NCI-H2171 treated with DMSO at 0.1 percent for 48 hours (cell line): Measurements from ENCODE around the gene A4GALT.
A peak's percentile ranks its signal among the peaks of the same experiment; 100 is the strongest.
"Not testable (repeated sequence)": the region's sequence is repeated elsewhere in the genome, so short reads cannot be mapped to it uniquely, and the experiment has no call there.

Source experiments
- DNase-seq: peaks from one replicate; lab custom pipeline; 2025; lab: John Stamatoyannopoulos, UW

A4GALT gene

DNA sequence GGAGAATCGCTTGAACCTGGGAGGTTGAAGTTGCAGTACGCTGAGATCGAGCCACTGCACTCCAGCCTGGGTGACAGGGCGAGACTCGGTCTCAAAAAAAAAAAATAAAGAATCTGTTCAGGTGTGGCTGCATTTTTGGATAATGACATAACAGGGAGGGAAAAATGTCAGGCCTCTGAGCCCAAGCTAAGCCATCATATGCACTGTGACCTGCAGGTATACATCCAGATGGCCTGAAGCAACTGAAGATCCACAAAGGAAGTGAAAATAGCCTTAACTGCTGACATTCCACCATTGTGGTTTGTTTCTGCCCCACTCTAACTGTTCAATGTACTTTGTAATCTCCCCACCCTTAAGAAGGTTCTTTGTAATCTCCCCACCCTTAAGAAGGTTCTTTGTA, 19.6 kb upstream of the A4GALT start:
- not testable (repeated sequence) for DNase-seq

DNA sequence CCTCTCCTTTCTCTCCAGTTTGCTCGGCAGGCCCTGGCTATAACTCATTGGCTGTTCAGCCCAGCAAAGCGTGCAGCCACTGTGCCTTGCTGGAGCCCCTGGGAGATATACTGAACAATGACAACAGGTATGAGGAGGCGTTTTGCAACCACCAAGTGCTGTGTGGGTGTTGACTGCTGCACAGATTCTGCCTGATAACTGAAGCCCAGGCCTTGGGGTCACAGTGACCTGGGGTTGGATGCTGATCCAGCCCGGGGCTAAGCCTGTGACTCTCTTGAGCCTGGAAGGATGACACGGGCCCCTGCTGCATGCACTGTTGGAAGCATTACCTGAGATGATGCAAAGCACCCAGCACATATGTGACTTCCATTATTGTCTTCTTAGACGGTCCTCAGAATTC, 13.7 kb upstream of the A4GALT start:
- DNase-seq, result no peak

DNA sequence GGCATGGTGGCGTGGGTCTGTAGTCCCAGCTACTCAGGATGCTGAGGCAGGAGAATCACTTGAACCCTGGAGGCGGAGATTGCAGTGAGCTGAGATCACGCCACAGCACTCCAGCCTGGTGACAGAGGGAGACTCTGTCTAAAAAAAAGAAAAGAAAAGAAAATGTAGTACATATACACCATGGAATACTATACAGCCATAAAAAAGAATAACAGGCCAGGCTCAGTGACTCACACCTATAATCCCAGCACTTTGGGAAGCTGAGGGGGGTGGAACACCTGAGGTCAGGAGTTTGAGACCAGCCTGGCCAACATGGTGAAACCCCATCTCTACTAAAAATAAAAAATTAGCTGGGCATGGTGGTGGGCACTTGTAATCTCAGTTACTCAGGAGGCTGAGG, 12.7 kb upstream of the A4GALT start:
- DNase-seq, result not testable (repeated sequence)

DNA sequence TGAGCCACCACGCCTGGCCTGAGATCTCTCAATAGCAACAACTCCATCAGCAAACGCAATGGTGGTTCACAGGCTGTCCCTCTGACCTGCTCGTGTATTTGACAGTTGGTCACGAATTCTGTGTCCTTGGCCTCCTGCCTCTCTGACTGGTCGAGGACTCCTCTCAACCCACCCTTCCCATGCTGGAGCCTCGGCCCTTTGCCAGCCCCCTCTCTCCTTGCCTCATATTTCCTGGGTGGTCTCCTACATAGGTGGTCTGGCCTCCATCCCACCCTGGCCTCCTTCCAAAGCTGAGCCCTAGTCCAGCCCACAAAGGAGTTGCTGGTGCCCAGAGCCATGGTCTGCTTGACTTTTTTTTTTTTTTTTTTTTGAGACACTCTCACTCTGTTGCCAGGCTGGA, 11.4 kb upstream of the A4GALT start:
- DNase-seq, result no peak

DNA sequence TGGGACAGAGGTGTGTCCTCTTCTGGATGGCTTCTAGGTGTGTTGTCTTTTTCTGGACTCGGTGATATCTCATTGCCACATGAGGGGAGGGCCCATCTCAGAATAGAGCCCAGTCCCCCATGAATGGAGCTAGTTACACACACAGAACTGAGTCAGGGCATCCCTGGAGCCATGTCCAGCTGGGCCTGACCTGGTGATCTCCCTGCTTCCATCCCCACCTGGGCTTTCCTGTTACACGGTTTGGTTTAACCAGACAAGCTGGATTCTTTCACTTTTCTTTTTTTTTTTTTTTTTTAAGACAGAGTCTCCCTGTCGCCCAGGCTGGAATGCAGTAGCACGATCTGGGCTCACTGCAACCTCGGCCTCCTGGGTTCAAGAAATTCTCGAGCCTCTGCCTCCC, 6.1 kb upstream of the A4GALT start:
- DNase-seq, result no peak

- no peak for DNase-seq
These were observed 5.1 kb upstream of the A4GALT start for GRCh38 chr22:42725606-42726355.

- DNase-seq, result no peak
These were observed 3.4 kb upstream of the A4GALT start for GRCh38 chr22:42724062-42724461.

- DNase-seq, result no peak
These were observed 370 bp upstream of the A4GALT start for GRCh38 chr22:42721045-42721434.

DNA sequence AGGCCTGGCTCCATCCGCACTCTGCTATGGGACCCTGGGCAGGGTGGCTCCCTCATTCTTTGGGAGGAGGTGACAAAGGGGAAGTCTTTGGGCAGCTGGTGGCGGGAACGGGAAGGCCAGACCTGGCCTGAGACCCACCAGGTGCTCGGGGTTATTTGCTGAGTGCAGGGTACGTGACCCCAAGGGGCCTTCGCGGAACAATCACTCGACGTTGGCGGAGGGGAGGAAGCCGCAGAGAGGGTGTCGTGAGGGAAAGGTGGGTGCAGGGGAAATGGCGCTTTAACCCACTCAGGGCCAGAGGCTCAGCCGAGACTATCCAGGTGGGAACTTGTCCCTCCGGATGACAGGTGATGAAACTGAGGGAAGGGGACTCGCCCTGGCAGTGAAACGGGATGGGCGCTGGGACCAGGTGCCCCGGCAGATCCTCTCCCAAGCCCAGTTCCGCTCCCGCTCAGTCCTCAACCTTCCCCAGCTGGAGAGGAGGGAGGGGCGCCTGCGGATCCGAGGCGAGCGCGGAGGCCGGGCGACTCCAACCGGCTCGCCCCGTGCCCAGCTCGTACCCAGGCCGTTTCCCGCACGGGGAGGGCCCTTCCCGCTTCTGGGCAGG, 911 bp downstream of the A4GALT start:
- no peak for DNase-seq

- no peak for DNase-seq
These were observed 1.5 kb downstream of the A4GALT start for GRCh38 chr22:42719133-42719532.

DNA sequence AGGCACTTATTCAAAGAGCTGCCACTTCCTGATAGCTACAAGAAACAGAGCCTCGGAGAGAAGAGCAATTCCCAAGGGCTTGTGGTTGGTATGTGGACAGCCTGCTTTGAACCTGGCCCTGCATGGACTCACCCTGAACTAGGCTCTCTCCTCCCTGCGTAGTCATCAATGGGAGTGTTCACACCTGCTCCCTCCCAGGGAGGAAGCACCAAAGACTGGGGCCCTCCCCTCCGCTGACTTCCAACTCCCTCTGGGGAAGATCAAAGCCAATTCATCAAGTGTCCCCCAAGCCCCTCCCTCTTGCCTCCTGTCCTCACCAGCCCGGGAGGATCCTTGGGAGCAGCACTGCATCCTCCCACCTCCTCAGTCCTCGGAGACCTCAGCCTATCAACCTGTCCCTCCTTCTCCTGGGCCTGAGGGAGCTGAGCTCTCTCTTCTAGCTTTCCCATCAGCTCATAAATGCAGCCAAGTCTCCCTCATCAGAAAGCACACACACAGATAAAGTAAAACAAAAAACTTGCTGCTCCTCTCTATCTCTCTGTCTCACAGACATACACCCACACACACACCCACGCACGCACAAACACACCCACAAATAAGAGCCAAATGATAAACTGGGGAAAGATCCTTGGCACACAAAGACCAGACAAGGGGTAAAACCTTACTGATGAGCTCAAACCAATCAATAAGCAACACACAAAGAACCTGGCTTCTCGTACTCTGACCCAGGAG, 3.3 kb downstream of the A4GALT start:
- peak; percentile 87 for DNase-seq

GRCh38 chr22:42716649-42717127, 4.0 kb downstream of the A4GALT start:
- DNase-seq, result peak; percentile 60

DNA sequence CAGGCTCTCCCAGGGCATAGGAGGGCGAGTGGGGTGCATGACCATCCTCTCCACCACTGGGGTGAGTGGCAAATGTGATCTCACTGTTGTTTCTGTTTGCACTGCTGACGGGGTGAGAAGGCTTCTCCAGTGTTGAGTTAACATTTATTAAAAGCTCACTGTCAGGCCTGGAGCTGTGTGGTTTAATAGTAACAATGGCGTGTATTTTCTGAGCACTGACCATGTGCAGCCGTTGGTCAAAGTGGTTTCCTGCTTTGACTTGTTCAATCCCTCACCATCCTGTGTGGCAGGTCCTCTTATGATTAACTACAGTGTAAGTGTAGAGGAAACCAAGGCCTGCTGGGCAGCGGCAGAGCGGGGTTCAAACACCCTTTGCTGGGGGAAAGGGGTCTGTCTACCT, 4.4 kb downstream of the A4GALT start:
- no peak for DNase-seq

DNA sequence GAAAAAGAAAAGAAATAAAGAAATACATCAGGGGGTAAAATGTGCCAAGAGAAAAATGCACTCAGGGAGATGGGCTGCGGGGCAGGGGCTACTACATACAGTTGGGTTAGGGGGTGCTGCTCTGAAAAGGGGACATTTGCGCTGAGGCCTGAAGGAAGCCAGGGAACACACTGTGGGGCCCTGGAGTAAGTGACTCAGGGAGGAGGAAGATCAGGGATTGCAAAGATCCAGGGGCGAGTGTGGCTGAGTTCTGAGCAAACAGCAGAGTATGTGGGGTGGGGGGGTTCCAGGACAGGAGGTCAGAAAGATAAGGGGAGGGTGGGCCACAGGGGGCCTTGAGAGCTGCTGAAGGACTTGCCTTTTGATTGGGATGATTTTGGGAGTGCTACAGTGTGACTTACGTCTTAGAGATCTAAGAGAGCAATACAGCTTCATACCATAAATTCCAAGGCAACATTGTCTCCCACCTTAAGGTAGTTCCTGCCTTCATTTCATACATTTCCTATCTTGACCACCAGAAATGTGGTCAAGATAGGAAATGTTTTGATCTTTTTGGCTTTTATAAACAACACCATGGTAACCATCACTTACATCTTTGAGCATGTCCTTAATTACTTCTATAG, 5.8 kb downstream of the A4GALT start:
- DNase-seq, result no peak

DNA sequence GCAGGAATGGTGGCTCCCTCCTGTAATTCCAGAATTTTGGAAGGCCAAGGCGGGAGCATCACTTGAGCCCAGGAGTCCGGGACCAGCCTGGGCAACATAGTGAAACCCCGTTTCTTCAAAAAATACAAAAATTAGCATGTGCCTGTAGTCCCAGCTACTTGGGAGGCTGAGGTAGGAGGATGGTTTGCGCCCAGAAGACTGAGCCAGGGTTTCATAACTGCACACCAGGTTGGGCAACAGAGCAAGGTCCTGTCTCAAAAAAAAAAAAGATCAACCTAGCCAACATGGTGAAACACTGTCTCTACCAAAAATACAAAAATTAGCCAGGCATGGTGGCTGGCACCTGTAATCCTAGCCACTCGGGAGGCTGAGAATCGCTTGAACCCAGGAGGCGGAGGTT, 6.4 kb downstream of the A4GALT start:
- DNase-seq, result no peak

GRCh38 chr22:42711895-42712837, 8.5 kb downstream of the A4GALT start:
- no peak for DNase-seq

DNA sequence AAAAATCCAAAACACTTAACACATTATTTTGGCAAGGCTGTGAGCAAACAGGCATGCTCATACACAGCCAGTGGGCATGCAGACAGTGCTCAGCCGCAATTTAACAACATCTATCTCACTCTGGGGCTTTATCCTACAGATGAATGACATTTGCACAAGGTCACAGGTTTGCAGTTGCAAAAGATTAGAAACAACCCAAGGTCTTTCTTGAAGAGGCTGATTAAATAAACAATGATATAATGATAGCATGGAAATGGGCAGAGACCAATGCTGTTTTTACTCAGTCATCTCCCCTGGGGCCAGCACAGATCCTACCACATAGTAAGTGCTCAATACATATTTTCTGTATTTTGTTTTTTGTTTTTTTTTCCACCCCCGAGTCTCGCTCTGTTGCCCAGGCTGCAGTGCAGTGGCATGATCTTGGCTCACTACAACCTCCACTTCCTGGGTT, 9.4 kb downstream of the A4GALT start:
- DNase-seq, result no peak

DNA sequence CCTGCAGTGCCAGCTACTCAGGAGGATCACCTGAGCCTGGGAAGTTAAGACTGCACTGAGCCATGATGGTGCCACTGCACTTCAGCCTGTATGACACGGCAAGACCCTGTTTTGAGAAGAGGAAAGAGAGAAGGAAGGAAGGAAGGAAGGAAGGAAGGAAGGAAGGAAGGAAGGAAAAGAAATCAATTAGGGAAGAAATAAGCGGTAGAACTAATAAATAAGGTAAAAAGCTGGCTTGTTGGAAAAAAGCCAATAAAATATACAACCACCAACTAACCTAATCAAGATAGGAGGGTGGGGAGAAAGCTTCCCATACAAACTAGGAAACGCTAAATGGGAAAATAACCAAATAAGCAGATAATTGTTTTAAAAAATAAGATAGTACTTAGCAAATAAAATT, 12.3 kb downstream of the A4GALT start:
- DNase-seq, result no peak

GRCh38 chr22:42707496-42707895, 13.2 kb downstream of the A4GALT start:
- DNase-seq, result no peak

DNA sequence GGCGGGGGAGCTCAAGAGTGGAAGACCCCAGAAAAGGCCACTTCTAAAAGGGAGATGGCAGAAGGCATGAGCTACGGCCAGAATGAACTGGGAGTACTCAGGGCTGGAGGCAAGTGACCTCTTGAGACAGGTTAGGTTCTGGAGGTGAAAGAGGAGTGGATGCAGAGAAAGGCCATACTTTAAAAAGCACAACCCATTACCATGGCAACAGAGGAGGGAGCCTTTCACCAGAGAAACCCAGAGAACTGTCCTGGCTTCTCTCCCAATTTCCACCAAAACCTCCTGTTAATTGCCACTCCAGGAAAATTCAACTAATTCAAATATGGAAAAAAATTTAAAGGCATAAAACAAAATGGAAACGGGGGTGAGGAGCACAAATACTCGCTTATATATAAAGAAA, 15.8 kb downstream of the A4GALT start:
- DNase-seq, result no peak

DNA sequence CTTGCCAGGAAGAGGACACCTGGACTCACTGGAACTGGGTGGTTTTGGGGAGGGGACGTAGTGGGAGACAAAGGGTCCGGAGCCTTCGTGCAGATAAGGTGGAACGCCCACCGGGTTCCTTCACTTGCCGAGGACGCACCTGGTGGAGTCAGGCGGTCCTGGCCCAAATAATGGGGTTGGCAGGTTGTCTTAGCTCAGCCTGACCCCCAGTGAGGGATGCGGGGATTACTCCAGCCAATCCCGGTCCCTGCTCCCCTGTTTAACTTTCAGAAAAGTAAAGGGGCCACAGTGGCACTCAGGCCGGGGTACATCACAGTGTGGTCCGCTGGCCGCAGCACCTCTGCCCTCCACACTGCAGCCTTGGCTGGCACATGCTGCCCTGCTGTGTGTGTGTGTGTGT, 18.0 kb downstream of the A4GALT start:
- DNase-seq, result no peak
